Measurements from ENCODE around the gene AGTPBP1.

Gene AGTPBP1

DNA sequence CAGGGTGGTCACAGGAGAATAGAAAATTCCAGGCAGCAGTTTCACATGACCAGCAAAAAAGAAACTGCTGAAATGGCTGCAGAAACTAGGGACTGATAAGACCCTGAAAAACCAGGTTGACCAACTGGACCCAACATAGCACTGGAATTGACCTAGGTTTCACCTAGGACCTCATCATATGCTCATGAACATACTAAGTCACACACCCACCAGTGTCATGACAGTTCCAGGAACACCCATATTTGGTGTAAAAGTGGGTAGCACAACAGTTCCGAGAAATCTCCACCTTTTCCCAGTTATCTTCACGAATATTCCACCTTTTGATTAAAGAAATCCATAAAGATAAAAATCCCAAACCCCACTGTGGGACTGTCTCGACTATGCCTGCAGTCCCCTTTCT, 182.2 kb downstream of the AGTPBP1 start:
- FAIRE-seq = no peak
- no peak for TF ChIP-seq POLR2A (IDR thresholded peaks at IDR 0.05; ENCODE audit: low read depth, low read length)
- no peak for TF ChIP-seq POLR2AphosphoS5 (IDR thresholded peaks at IDR 0.05; ENCODE audit: low read depth, low read length)
- no peak for TF ChIP-seq TAF1 (IDR thresholded peaks at IDR 0.05; ENCODE audit: borderline replicate concordance, low read depth, low read length)
- DNase-seq (ENCODE audit: insufficient read length) = no peak

DNA sequence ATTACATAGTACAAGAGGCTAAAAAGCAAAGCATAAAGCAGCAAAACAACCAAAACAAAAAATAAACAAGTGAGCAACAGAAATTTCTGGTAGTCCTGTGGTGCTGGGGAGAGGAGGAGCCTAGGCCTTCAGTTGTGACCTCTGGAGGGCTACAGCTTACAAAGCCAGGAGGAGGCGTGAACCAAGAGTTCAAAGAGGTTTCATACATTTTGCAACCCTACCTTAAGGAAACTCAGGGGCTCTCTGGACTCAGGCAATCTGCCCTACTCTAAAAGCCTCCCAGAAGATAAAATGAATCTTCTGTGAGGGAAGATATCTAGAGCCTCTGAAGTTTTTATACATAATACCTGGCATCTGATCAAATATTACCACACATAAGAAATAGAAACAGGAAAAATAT, 187.4 kb downstream of the AGTPBP1 start:
- no peak for DNase-seq (ENCODE audit: insufficient read length)
- TF ChIP-seq POLR2A (IDR thresholded peaks at IDR 0.05; ENCODE audit: low read depth, low read length) (no peak), TAF1 (IDR thresholded peaks at IDR 0.05; ENCODE audit: borderline replicate concordance, low read depth, low read length) (no peak), POLR2AphosphoS5 (IDR thresholded peaks at IDR 0.05; ENCODE audit: low read depth, low read length) (no peak)
- FAIRE-seq = peak; percentile 56

DNA sequence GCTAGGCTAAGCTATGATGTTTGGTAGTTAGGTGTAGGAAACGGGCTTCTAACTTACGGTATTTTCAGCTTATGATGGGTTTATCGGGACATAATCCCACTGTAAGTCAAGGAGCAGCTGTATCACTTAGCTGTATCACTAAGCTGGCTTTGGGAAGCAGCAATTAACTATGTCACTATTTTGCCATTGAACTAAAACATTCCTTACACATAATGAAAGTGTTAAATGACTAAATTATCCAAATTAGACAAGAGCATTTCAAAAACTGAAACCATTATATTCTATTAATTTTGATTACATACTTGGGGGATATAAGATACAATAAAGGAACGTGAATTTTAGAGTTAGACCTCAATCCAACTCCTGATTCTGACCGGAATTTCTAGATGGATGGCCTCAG, 188.3 kb downstream of the AGTPBP1 start:
- peak; percentile 30 for FAIRE-seq
- no peak for DNase-seq (ENCODE audit: insufficient read length)
- TF ChIP-seq POLR2AphosphoS5 (IDR thresholded peaks at IDR 0.05; ENCODE audit: low read depth, low read length) (no peak), POLR2A (IDR thresholded peaks at IDR 0.05; ENCODE audit: low read depth, low read length) (no peak), TAF1 (IDR thresholded peaks at IDR 0.05; ENCODE audit: borderline replicate concordance, low read depth, low read length) (no peak)

DNA sequence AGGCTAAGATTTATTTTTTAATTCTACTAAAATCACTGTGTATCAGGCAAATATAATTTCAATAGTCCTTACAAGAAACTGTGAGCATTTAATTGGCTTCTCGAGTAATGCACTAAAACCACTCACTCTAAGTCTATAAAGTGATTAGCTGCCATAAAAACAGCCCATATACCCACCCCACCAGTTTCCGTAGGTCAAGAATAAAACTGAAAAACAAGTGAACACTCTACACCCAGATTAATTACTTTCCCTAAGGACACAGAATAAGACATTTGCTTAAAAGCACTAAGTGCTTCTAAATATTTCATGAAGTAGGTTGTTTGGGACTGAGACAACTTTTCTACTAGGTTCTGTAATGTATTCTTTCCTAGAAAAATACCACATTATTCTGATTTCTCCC, 194.2 kb downstream of the AGTPBP1 start:
- TF ChIP-seq POLR2AphosphoS5 (IDR thresholded peaks at IDR 0.05; ENCODE audit: low read depth, low read length) (no peak), TAF1 (IDR thresholded peaks at IDR 0.05; ENCODE audit: borderline replicate concordance, low read depth, low read length) (no peak), POLR2A (IDR thresholded peaks at IDR 0.05; ENCODE audit: low read depth, low read length) (no peak)
- no peak for DNase-seq (ENCODE audit: insufficient read length)
- no peak for FAIRE-seq

DNA sequence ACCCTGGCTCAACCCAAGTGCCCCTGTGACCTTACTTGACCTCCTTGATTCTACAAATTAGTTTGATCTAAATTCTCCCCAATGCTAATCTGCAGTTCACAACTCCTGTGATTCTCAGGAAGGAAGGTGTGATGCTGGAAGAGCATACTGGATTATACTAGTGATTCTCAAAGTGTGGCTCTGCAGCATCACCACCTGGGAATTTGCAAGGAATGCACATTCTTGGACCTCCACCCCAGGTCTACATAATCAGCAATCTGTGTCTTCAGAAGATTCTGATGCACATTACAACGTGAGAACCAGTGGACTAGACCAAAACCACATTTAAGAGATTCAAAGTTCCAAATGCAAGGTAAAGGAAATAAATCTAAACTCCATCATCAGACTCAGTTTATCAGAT, 198.6 kb downstream of the AGTPBP1 start:
- DNase-seq (ENCODE audit: insufficient read length) (no peak), FAIRE-seq (no peak)
- TF ChIP-seq POLR2AphosphoS5 (IDR thresholded peaks at IDR 0.05; ENCODE audit: low read depth, low read length) (no peak), TAF1 (IDR thresholded peaks at IDR 0.05; ENCODE audit: borderline replicate concordance, low read depth, low read length) (no peak), POLR2A (IDR thresholded peaks at IDR 0.05; ENCODE audit: low read depth, low read length) (no peak)

DNA sequence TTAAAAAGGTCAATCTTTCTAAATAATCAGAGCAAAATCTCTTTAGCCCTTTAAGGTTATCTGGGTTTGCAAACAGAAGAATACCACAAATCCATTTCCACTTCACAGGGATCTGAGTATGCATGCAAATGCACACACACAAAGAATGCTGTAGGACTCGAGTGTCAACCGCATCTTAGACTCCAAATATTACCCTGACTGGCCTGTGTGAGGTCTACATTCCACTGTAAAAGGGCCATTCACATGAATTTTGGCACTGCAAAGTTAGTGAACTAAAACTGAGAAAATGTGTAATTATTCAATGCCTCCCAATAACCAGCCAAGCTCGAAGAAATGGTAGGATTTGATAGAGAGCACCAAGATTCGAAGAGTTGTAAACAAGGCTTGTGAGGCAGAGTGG, 199.9 kb downstream of the AGTPBP1 start:
- DNase-seq (ENCODE audit: insufficient read length) (no peak), FAIRE-seq (no peak)
- TF ChIP-seq TAF1 (IDR thresholded peaks at IDR 0.05; ENCODE audit: borderline replicate concordance, low read depth, low read length) (no peak), POLR2AphosphoS5 (IDR thresholded peaks at IDR 0.05; ENCODE audit: low read depth, low read length) (no peak), POLR2A (IDR thresholded peaks at IDR 0.05; ENCODE audit: low read depth, low read length) (no peak)

DNA sequence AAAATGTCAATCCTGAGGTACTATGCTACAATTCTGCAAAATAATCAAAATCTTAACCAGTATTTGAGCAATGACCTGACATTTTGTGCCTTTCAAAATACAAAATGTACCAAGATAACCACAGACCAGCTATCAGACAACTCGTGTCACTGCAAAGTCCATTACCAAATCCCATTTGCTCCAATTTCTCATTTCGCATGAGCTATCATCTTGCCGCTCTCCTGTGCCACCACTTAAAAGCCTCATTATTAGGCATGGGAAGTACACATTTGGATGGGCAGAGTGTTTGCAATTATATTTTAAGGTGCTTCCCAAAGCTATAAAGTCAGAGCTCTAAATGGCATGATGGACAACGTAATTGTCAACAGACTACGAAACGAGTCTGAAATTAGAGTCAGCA, 205.2 kb downstream of the AGTPBP1 start:
- DNase-seq (ENCODE audit: insufficient read length) (no peak), FAIRE-seq (no peak)
- TF ChIP-seq POLR2A (IDR thresholded peaks at IDR 0.05; ENCODE audit: low read depth, low read length) = no peak
- no peak for TF ChIP-seq POLR2AphosphoS5 (IDR thresholded peaks at IDR 0.05; ENCODE audit: low read depth, low read length)

DNA sequence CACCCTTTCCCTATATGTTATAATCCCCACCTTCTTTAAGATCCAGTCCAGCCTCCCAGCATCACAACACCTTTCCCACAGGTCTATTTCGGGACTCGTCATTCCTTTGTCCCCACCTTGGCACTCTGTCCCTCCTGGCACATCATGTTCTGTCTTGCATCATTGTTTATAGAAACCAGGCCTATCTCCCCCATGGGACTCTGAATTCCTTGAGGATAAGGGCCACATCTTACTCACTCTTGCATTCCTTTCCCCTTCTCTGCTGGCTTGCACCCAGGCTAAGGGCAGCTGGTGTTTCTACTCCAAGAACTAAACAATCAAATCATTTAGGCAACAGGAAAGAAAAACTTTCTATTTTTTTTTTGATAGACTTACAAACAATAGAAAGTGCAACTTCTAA, 205.7 kb downstream of the AGTPBP1 start:
- DNase-seq (ENCODE audit: insufficient read length) (no peak), FAIRE-seq (no peak)
- TF ChIP-seq TAF1 (IDR thresholded peaks at IDR 0.05; ENCODE audit: borderline replicate concordance, low read depth, low read length) (no peak), POLR2A (IDR thresholded peaks at IDR 0.05; ENCODE audit: low read depth, low read length) (no peak), POLR2AphosphoS5 (IDR thresholded peaks at IDR 0.05; ENCODE audit: low read depth, low read length) (no peak)

DNA sequence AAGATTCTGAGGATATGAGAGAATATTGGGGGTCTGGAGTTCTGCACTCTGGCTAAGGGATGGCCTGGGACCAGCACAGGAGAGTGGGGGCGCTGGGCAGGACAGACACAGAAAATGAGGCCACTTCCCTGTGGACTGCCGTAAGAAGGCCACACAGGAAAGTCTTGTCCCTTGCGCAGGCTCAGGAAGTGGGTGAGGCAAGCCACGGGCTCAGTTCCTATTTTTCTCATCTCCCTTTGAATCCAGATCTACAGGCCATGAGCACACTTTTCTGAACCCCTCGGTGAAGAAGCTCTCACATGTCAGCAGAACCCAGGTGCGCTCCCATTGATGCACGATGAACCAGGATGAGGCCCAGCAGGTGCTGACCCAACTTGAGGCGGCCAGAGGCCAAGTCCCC, 207.4 kb downstream of the AGTPBP1 start:
- no peak for DNase-seq (ENCODE audit: insufficient read length)
- TF ChIP-seq TAF1 (IDR thresholded peaks at IDR 0.05; ENCODE audit: borderline replicate concordance, low read depth, low read length) (no peak), POLR2A (IDR thresholded peaks at IDR 0.05; ENCODE audit: low read depth, low read length) (no peak), POLR2AphosphoS5 (IDR thresholded peaks at IDR 0.05; ENCODE audit: low read depth, low read length) (no peak)
- FAIRE-seq = no peak

DNA sequence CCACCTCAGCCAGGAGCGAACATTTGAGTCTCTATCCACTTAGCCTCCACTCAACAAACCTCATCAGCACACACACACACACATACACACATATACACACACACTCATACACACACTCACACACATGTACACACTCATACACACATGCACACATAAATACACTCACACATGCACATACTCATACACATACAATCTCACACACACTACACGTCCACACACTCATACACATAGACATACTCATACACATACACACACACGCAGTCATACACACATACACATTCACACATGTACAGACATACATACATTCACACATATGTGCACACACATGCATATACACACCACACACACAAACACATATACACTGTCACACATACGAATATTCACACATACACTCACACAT, 208.2 kb downstream of the AGTPBP1 start:
- TF ChIP-seq POLR2AphosphoS5 (IDR thresholded peaks at IDR 0.05; ENCODE audit: low read depth, low read length) = no peak
- TF ChIP-seq TAF1 (IDR thresholded peaks at IDR 0.05; ENCODE audit: borderline replicate concordance, low read depth, low read length) = no peak
- TF ChIP-seq POLR2A (IDR thresholded peaks at IDR 0.05; ENCODE audit: low read depth, low read length) = no peak
- FAIRE-seq (peak; percentile 56), DNase-seq (ENCODE audit: insufficient read length) (no peak)

DNA sequence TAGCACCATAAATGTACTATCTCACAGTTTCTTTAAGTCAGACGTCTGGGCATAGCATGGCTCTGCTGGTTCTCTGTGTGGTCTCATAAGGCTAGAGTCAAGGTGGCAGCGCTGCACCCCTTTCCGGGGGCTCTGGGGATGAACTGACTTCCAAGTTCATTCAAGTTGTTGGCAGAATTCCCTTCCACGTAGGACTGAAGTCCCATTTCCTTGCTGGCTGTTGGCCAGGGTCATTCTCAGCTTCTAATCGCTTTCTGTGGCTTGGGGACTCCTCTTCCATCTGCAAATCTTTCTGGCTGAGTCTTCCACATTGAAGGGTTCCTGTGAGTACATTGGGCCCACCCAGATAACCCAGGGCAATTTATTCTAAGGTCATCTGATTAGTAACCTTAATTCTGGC, 211.0 kb downstream of the AGTPBP1 start:
- TF ChIP-seq POLR2A (IDR thresholded peaks at IDR 0.05; ENCODE audit: low read depth, low read length) = no peak
- no peak for TF ChIP-seq POLR2AphosphoS5 (IDR thresholded peaks at IDR 0.05; ENCODE audit: low read depth, low read length)
- TF ChIP-seq TAF1 (IDR thresholded peaks at IDR 0.05; ENCODE audit: borderline replicate concordance, low read depth, low read length) = no peak
- no peak for FAIRE-seq
- no peak for DNase-seq (ENCODE audit: insufficient read length)

DNA sequence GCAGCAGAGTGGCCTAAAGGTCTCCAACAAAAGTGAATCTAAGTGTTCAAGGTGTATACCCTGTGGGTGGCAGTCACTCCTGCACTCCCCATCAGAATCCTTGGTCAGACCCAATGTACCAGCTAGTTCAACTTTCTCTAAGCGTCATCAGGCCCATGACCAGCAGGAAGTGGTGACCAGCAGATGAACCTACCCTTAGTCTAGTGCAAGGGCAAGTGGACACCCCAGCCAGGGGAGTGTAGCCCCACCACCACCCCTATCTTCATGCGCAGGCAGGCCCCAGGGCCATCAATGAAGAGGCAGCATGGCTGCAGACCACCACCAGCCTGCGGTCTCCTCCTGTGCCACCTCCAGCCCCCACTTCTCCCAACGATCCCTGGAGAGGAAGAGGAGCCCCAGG, 213.1 kb downstream of the AGTPBP1 start:
- TF ChIP-seq POLR2A (IDR thresholded peaks at IDR 0.05; ENCODE audit: low read depth, low read length) = no peak
- TF ChIP-seq TAF1 (IDR thresholded peaks at IDR 0.05; ENCODE audit: borderline replicate concordance, low read depth, low read length) = no peak
- FAIRE-seq (no peak), DNase-seq (ENCODE audit: insufficient read length) (no peak)

DNA sequence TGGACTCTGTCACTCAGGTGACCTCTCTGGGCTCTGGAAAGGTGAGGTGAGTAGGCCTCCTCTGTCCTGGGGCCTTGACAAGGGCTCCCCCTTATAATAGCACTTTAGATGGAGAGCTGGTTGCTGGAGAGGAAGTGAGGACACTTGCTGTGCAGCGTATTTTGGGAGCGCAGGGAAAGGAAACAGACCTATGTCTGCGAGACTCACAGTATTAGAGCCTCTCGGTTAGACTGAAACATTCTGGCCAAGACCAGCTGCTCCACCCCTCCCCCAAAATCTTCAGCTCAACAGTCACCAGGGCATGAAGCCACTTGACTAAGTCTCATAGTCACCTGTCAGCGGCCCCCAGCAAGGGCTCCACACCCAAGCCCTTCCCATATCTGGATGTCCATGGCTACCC, 213.6 kb downstream of the AGTPBP1 start:
- DNase-seq (ENCODE audit: insufficient read length) (no peak), FAIRE-seq (no peak)
- TF ChIP-seq POLR2A (IDR thresholded peaks at IDR 0.05; ENCODE audit: low read depth, low read length) (no peak), POLR2AphosphoS5 (IDR thresholded peaks at IDR 0.05; ENCODE audit: low read depth, low read length) (no peak), TAF1 (IDR thresholded peaks at IDR 0.05; ENCODE audit: borderline replicate concordance, low read depth, low read length) (no peak)

Measured in GM12892 (cell line).